ENCODE measurements around the gene ASXL1.
"Not testable (repeated sequence)": the region's sequence is repeated elsewhere in the genome, so short reads cannot be mapped to it uniquely, and the experiment has no call there.

ASXL1 gene

DNA sequence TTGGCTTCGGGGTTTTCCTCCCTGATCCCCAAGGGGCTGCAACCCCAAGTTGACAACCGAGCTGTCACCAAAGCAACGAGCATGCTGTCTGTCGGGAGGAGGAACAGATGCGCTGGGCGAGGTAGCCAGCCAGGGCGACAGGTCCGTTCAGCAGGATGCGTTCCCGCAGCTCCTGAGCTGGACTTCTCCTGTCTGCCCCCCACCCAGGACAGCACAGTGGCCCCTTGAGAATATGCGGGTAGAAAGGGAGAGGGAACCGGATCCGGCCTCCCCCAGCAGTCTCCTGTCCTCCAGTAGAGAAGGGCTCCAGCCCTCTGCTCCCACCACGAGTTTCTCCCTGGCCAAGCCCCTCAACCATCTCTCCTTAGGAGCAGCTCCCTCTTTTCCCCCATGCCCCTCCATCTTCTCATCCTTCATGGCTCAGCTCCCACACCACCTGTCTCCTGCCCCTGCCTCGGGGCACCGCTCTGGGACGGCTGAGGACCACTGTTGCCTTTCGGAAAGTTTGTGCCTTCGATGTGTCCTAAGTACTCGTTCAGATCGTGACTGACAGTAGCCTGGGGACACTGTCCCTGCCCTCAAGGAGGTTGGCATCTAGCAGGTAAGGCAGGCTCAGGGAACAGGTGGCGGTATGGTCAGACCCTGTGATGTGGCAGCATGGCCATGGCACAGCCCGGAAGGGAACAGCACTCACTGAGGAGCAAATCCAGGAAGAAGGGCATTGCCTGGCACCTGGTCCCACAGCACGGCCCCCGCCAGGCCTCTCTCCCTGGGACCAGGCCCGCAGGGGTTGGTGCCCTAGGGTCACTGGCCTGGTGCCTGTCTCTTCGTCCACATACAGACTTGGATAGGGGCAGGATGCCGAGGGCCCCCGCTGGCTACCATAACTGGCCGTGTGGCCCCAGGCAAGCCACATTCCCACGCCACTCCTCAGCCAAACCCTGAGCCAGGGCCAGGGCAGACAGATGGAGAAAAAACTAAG, 96.3 kb downstream of the ASXL1 start:
- DNase-seq (ENCODE audit: low spot score) = no peak

DNA sequence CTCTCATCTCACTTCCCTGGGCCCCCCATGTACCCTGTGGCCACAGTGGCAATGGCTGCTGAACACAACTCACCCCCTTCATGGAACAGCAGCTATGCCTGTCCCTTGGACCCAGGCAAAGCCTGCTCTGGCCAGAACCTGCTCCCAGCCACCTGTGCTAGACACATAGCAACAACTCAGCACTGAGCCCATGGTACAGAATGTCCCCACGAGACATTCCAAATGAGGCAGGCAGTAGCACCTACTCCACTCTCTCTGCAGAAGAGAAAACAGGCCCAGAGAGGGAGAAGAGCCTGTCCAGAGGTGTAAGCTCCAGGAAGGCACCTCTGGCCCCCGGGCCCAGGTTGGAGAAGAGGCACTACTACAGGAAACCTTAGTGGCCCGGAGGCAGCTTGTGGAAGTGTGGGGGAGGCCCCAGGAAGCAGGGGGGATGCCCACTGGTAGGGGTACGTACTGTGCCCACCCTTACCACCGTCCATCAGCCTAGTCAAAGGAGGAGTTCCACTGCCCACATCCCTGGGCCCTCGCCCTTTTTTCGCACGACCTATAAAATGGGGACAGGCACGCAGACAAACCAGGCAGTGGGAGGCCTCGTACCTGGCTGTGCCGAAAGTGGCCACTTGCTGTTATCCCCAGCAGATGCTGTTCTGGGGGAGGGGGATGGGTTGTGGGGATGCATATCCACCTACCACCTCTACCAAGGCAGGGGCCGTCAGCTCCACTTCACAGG, 97.2 kb downstream of the ASXL1 start:
- no peak for DNase-seq (ENCODE audit: low spot score)

DNA sequence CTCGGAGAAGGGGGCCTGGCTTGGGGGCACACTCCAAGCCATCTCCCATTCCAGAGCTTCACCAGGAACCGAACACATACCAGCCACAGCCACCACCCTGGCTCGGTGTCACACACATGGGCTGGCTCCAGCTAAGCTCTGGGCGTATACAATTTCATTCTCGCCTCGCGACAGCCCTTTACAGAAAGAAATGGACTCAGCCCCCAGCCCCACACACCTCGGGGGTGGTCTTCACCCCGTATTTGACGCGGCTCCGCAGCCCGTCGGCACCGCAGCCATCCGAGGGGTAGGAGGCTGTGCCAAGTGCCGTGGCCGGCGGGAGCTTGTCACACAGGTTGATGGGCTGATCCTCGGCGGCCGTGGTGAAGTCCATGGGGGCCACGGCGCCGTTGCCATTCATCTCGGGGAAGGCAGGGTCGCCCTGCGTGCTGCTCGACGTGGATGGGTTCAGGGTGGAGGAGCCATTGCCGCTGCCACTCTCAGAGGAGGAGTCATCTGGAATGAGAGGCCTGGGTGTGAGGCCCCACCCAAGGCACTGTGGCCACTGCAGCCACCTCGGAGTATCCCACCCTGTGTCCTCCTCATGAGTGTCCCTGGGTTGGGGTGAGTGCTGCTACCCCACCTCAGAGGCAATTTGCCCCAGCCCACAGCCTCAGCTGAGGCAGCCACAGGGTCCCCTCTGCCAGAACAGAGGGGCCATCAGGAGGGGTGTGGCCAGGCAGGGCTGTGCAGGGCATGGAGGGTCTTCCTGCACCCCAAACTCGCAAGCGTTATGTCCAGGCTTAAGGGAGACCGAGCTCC, 98.0 kb downstream of the ASXL1 start:
- no peak for DNase-seq (ENCODE audit: low spot score)

DNA sequence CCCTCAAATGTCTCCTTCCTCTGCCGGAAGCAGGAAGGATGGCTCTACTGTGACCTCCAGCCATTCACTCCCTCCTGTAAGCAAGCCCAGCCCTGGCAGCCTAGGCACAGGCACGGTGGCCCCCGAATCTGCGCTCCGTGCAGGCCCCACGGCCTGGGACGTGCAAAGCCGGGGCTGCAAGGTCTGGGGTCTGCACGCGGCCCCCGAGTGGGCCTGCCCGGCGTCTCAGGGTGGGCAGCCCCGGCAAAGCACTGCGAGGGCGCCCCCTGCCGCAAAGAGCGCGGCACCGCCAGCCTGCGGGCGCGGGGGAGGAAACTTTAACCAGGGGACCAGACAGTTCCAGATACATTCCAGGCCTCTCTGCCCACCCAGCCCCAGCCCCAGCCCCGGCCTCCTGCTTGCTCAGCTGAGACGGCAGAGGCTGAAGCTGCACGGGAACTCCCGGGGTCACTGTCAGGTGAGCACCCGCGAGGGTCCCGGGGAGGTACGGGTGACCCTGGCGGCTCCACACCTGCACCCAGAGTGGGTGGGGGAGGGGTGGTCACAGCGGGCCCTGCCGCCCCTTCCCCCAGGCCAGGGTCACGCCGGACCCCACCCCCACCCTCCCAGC, 98.8 kb downstream of the ASXL1 start:
- peak; percentile 95 for DNase-seq (ENCODE audit: low spot score)

DNA sequence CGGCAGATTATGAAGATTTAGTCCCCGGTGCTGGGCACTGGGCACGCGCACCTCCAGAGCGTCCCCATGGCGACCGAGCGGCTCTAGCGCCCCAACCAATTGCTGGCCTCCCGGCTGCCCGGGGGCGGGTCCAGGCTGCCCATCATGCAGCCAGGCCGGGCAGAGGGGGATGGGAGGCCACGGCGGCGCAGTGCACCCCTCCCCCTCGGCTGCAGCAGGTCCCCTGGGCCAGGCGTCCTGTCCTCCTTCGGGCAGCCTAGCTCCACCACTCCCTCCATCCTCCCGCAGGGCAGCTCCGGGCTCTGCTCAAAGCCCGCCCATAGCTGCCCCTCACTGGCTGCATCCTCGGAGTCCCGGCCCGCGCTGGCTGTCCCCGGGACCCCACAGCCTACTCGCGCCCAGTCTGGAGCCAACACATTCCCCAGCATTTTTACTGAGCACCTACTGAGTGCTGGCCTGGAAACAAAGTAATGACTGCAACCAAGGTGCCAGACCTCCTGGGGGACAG, 99.4 kb downstream of the ASXL1 start:
- peak; percentile 98 for DNase-seq (ENCODE audit: low spot score)

DNA sequence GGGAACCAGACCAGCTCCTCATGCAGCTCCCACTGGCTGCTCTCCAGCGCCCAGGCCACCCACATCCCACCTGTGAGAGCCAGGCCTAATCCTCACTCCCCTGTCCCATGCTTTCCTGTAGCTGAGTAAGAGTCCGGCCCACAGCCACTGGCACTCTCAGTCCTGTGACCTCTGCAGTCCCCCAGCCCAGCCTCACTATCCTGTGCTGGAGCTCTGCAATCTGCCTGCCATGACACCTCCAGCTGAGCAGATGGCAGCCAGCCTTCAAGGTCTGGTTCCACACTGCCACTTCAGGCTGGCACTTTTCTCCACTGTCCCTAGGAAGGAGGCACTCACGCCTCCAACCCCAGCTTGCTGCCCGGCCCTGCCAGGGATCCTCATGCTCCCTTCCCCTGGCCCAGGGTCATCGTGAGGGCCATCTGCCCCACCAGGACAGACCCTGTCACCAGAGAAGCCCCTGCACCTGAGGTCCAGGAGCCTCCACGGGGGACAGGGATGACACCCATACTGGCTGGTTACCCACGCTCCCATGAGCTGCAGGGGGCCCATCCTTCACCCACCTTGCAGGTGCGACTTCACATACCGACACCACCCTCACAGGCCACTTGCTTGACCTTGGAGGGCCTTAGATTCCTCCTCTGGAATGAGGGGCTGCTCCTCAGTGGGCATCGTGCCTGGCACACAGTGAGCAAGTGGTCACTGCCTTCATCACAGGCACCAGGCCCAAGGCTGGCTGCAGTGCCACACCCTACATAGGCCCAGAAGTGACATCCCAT, 100.1 kb downstream of the ASXL1 start:
- DNase-seq (ENCODE audit: low spot score) = no peak

DNA sequence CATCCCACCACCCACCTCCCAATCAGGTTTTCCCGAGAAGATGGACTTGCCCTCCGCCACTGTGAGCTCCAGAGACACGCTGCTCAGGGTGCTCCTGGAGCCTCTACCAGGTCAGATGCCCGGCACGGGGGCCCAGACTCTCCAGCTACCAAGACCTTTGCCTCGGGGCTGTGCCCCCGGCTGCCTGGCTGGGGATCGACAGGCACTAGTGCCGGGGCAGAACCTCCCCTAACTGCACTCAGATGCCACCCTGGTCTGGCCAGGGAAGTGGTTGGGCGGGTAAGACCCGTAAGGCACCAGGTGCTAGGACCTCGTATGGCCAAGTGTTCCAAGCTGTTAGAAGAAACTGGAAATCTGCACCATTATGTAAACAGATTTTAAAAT, 100.7 kb downstream of the ASXL1 start:
- no peak for DNase-seq (ENCODE audit: low spot score)

DNA sequence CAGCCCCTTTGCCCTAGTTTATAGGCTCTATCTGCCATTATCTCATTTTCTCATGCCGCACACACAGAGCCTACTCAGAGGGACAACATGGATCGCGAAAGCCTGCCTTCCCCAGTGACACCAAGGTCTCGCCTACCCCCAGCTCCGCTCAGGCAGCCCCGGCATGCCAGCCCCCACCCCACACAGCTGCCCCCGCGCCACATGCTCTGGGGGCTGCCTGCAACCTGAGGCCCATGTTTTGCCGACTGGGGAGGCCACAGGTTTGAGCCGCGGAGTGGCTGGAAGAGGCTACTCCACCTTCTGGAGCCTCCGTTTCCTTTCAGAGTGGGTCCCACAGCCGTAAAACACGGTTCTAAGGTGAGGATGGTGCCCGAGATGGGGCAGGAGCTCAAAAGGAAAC, 102.1 kb downstream of the ASXL1 start:
- DNase-seq (ENCODE audit: low spot score) = no peak

DNA sequence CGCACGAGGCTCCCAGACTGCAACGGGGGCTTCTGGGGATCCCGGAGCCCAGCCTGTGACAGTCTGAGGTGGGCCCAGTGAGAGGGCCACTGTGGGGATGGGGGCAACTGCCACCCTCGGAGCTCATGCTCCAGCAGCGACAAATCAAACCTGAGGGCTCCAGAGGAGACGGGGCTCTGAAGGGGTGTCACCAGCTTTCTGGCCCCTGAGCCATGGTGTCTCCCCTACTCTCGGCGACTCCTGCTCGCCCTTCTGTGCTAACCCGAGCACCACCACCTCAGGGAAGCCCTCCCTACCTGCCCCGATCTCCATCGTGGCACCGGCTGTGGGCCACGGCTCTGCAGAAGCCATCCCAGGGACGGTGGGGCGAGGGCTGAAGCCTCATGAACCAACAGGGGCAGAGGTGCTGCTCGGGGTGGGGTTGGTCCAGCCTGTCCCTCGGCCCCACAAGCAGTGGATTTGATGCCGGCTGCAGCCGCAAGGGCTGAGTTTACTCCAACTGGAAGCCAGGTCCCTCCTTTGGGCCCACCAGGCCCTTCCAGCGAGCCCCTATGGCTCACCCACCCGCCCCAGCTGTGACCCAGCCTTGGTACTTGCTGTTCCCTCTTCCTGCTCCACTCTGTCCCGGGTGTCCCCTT, 102.7 kb downstream of the ASXL1 start:
- no peak for DNase-seq (ENCODE audit: low spot score)

DNA sequence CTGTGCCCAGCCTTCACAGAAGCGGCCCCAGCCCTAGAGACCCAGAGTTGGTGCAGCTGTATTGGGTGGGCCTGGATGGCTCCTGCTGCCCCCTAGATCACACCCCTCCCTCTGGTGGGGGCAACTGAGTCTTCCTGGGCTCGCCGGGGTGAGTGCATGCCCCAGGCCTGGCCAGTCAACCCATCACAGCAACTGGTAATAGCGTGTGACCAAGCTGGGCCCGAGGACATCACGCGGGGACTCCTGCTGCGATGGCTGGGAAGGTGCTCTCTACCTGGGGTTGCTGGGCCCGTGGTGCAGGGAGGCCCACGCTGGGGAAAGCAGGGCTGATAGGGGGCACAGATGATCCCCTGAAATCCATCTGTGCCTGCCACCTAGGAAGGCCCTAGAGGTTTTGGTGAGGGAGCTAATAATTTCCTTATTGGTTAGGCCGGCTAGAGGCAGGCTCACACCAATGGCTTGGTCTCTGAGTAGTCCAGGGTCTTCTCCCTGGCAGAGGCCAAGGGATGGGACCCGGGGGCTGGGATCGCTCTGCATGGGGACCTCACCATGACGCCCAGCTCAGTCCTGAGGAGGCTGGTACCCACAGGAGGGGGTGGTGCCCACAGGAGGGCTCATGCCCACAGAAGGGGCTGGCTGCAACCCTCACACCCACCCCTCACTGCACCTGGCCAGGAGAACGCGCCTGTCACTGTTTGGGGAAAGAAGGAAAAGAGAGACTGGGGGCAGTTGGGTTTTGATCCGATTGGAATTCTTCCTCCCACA, 103.9 kb downstream of the ASXL1 start:
- DNase-seq (ENCODE audit: low spot score) = no peak

DNA sequence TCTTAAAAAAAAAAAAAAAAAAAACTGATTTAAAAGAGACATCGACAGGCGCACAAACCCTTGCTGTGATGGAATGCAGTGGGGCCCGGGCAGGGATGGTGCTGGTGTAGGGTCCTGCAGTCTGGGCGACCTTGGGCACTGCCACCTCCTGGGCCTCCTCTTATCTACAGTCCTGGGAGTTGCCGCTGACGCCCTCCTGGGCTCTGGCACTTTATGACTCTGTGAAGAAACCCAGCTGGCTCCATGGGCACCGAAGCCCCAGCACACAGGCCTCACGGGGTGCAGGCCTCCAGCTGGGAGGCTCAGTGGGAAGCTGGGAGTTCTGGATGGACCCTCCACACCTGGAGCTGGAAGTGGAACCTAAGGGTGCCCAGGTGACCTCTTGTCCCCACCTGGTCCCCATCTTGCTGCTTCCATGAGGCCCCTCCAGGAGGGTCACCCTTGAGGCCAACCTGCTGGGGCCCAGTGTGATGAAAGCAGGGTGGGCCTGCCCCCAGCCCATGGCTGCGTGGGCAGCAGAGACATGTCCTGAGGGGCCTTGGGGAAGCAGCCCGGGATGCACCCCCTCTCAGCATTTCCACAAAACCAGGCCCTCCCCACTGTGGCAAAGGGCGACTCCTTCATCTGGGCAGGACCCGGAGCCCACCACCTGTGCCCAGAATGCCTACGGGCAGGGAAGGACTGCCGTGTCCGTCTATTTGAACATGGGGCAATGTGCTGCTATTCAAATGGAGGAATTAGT, 104.9 kb downstream of the ASXL1 start:
- DNase-seq (ENCODE audit: low spot score) = no peak

DNA sequence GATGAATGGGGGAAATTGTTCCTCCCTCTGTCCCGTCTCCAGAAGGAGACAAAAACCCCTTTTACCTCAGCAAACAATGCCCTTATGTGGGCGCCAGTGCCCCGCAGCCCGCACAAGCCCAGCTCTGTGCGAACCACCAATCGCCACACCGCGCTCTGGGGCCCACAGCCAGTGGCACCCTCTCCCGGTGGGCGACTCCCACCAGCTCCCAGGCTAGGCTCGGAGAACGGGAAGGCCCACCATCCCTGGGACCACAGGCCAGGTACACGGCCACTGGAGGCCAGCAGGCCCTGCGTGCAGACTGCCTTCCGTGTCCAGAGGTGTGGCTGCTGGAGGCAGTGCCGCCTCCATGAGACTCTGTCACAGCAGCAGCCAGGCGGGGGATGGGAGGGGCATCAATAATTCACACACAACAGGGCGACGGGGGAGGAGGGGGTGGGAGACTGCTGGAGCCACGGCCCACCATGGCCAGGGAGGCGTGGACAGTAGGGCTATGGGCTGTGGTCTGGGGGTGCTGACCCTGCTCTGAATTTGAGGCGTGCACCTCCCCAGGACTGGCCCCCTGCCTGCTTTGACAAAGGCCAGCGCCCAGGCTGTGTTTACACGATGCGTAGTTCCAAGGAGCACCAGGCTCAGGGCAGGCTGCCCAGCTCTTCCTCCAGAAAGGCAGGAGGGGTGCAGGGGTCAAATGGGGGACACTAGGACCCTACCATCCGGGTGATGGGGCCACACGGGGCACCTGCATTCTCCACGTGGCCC, 105.7 kb downstream of the ASXL1 start:
- no peak for DNase-seq (ENCODE audit: low spot score)

DNA sequence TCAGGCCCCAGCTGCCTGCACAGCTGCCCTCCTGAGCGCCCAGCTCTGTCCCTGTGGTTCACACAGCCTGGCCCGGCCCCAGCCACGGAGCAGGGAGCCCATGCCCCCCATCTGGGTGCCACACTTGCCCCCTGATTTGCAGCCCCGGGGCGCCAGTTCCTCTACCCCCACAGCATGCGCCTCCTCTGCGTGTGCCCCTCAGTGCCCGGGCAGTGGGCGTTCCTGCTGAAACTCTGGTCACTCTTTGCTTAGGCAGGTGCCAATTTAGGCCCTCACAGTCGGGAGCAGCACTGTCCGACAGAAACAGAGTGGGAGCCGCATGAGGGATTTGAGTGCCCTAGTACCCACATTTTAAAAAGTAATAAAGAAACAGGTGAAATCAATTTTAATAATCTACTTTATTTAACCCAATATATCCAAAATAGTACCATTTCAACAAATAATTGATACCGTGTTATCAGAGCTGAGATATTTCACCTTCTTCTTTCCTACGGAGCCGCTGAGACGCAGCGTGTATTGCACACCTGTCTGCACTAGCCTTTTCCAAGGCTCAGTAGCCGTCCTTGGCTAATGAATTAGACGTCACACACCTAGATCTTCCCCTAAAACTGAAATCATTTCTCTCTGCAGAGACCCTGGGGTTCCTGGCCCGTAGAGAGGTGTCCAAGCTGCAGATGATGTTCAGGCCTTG, 106.4 kb downstream of the ASXL1 start:
- DNase-seq (ENCODE audit: low spot score) = no peak

DNA sequence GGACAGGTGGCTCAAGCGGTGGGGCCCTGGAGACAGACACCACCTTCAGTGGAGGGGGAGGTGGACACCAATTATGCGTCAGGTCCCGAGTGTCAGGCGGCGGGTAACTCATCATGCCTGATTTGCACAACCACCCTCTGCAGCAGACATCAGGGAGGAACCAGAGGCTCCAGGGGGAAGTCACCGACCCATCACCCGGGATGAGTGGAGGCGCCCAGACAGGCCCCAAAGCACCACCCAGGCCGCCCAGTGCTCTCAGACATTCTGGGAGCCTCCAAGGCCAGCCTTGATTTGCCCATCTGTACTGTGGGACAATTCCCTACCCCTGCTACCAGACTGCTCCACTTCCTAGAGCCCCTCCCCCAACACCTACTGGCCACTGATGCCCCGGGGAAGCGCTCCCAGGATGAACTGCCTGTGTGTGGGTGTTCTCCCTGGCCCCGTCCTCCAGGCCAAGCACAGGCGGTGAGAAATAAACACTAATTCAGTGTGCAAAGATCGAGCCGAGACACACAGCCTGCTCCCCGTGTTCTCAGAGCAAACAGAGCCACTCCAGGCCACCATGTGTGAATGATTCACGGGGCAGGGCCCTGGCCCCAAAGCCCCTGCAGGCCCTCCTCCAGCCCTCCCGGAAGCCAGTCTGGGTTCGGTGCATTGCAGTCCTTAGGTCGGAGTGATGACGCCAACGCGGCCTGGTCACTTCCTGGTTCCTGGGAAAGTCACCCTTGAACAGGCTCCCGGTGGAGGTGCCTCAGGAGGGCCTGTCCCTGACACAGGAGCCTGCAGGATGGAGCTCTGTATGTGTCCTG, 107.2 kb downstream of the ASXL1 start:
- peak; percentile 86 for DNase-seq (ENCODE audit: low spot score)

DNA sequence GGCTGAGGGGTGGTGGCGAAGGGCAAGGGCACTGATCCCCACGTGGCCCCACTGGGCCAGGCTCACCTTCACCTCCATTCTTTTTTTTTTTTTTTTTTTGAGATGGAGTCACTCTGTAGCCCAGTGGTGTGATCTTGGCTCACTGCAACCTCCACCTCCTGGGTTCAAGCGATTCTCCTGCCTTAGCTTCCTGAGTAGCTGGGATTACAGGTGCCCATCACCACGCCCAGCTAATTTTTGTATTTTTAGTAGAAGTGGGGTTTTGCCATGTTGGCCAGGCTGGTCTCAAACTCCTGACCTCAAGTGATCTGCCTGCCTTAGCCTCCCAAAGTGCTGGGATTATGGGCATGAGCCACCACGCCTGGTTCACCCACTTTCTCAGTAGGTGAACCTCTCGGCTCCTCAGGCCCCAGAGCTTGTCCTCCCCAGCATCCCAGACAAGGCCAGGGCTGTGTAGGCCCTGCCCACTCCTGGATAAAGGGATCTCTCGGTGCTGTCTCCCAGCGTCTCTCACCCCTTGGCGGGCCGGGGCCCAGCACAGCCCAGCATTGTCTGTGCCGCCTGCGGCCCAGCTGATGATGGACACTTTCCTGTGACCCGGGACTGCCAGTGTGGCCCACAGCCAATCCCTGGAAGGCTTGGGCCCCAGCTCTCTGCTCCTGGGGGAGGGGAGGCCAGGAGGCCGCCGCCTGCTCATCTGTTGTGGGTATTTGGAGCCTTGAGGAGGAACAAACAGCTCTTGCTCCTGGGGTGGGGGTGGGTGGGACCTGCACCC, 108.0 kb downstream of the ASXL1 start:
- not testable (repeated sequence) for DNase-seq (ENCODE audit: low spot score)
